Superior temporal gyrus (tissue), 1 donor: ENCODE results near the gene NFATC4.
A peak's percentile ranks its signal among the peaks of the same experiment; 100 is the strongest.

Experiments used
- DNase-seq: peaks from one replicate; pipeline ENCODE4 v3.0.0-alpha.2; 2016; ENCODE audit errors: extremely low spot score

NFATC4 gene

GRCh38 chr14:24409956-24410355 lies 42.0 kb downstream of the NFATC4 start:
- no peak for DNase-seq

- peak; percentile 34 for DNase-seq
Measured at GRCh38 chr14:24411443-24412389, 43.7 kb downstream of the NFATC4 start.

GRCh38 chr14:24414077-24414476 lies 46.1 kb downstream of the NFATC4 start:
- no peak for DNase-seq

GRCh38 chr14:24414732-24415420 lies 46.9 kb downstream of the NFATC4 start:
- DNase-seq, result no peak

GRCh38 chr14:24415421-24416253 lies 47.7 kb downstream of the NFATC4 start:
- DNase-seq, result no peak

- no peak for DNase-seq
Measured at GRCh38 chr14:24416254-24416931, 48.4 kb downstream of the NFATC4 start.

GRCh38 chr14:24416932-24417619 lies 49.1 kb downstream of the NFATC4 start:
- no peak for DNase-seq

- DNase-seq, result no peak
Measured at GRCh38 chr14:24417832-24418491, 50.0 kb downstream of the NFATC4 start.

- DNase-seq, result no peak
Measured at GRCh38 chr14:24418492-24418873, 50.5 kb downstream of the NFATC4 start.

- DNase-seq, result no peak
Measured at GRCh38 chr14:24422261-24422660, 54.3 kb downstream of the NFATC4 start.

- DNase-seq, result no peak
Measured at GRCh38 chr14:24422694-24423601, 55.0 kb downstream of the NFATC4 start.

- DNase-seq, result no peak
Measured at GRCh38 chr14:24425704-24426103, 57.7 kb downstream of the NFATC4 start.

GRCh38 chr14:24426150-24426911 lies 58.3 kb downstream of the NFATC4 start:
- no peak for DNase-seq

GRCh38 chr14:24426912-24427536 lies 59.0 kb downstream of the NFATC4 start:
- DNase-seq, result no peak

GRCh38 chr14:24427537-24428508 lies 59.8 kb downstream of the NFATC4 start:
- no peak for DNase-seq

GRCh38 chr14:24428628-24429394 lies 60.8 kb downstream of the NFATC4 start:
- DNase-seq, result no peak
